LNCaP clone FGC (cell line): ENCODE results near the gene BTF3.

Source experiments
- DNase-seq: peaks from one replicate; pipeline ENCODE4 v3.0.0-alpha.2; 2011; ENCODE audit warnings: low read depth
- H3K4me3 ChIP-seq: 2 replicates; pipeline ENCODE4 v1.5.1; 2011; ENCODE audit warnings: mild to moderate bottlenecking, low read depth, low read length, control low read depth
- CTCF ChIP-seq: IDR thresholded peaks from 2 replicates; pipeline ENCODE4 v1.5.1; 2012; ENCODE audit warnings: mild to moderate bottlenecking; ENCODE audit not compliant: control insufficient read depth, insufficient read depth; ENCODE audit errors: extremely low read depth

BTF3 gene

GRCh38 chr5:73550016-73550415, 51.8 kb downstream of the BTF3 start:
- no peak for DNase-seq
- H3K4me3 ChIP-seq, result no peak overlapping the region
- TF ChIP-seq CTCF, result no peak

- no peak overlapping the region for H3K4me3 ChIP-seq
- no peak for TF ChIP-seq CTCF
- DNase-seq, result peak; percentile 36
Measured at GRCh38 chr5:73552642-73553041, 54.4 kb downstream of the BTF3 start.
